IMR-90 (cell line): ENCODE results near the gene AGO3. TPM values are rescaled to one million over a fixed set of nuclear protein-coding genes. Genes with fewer than 3 reads are reported as not detected.

Source experiments
- ATAC-seq: fragments of 200-7000 bp; cut with Tn5 transposase; 2 replicates; pipeline ENCODE4 v1.9.1; 2020; ENCODE audit warnings: low read depth, mild to moderate bottlenecking, moderate library complexity
- BruUV-seq: library from RNA; stranded (reverse); fragments of 400-500 nt; replicated peaks from 2 replicates; lab custom pipeline; 2021; lab: Mats Ljungman, UMichigan
- CTCF ChIA-PET: fragments of 300-600 bp; formaldehyde crosslinking; extraction: SDS; loops from one replicate; lab custom pipeline; 2021; ENCODE audit warnings: antibody characterized with exemption; lab: Yijun Ruan, JAX
- POLR2A ChIA-PET: fragments of 300-600 bp; sonication (Branson Sonifier 250); formaldehyde crosslinking; loops from one replicate; lab custom pipeline; 2022; ENCODE audit warnings: antibody characterized with exemption; ENCODE audit not compliant: unreplicated experiment; lab: Charles Lee
- DNase-seq: peaks from one replicate; pipeline ENCODE4 v3.0.0; 2013
- H2AFZ ChIP-seq: replicated peaks from 2 replicates; pipeline ENCODE3; 2013; ENCODE audit warnings: low read length, mild to moderate bottlenecking; ENCODE audit not compliant: poor library complexity
- H2AK5ac ChIP-seq: 2 replicates; pipeline ENCODE4 v1.6.1; 2013; ENCODE audit warnings: low read depth, low read length, inconsistent platforms
- H2AK9ac ChIP-seq: replicated peaks from 2 replicates; pipeline ENCODE3; 2013; ENCODE audit warnings: mild to moderate bottlenecking, low read depth, low read length, moderate library complexity; ENCODE audit not compliant: poor library complexity
- H2BK120ac ChIP-seq: 2 replicates; pipeline ENCODE4 v1.6.1; 2013; ENCODE audit warnings: low read depth, low read length, inconsistent platforms
- H2BK15ac ChIP-seq: 3 replicates; pipeline ENCODE4 v1.6.1; 2013; ENCODE audit warnings: low read depth, low read length, inconsistent platforms
- H2BK20ac ChIP-seq: 2 replicates; pipeline ENCODE4 v1.6.1; 2013; ENCODE audit warnings: low read depth, mild to moderate bottlenecking, inconsistent platforms, low read length, moderate library complexity
- H2BK5ac ChIP-seq: 2 replicates; pipeline ENCODE4 v1.6.1; 2013; ENCODE audit warnings: mild to moderate bottlenecking, low read depth, low read length, inconsistent platforms; ENCODE audit not compliant: poor library complexity, severe bottlenecking
- H3K14ac ChIP-seq: replicated peaks from 2 replicates; pipeline ENCODE4 v1.6.1; 2013; ENCODE audit warnings: low read depth, low read length, inconsistent platforms
- H3K18ac ChIP-seq: 2 replicates; pipeline ENCODE4 v1.6.1; 2013; ENCODE audit warnings: low read depth, low read length, control low read depth
- H3K23ac ChIP-seq: 2 replicates; pipeline ENCODE4 v1.6.1; 2013; ENCODE audit warnings: low read depth, low read length, inconsistent platforms
- H3K27ac ChIP-seq: 2 replicates; pipeline ENCODE4 v1.5.1; 2013; ENCODE audit warnings: mild to moderate bottlenecking, control low read depth, low read length; ENCODE audit not compliant: insufficient read depth
- H3K27me3 ChIP-seq: 2 replicates; pipeline ENCODE4 v1.6.1; 2013; ENCODE audit warnings: low read length; ENCODE audit not compliant: control insufficient read depth, insufficient read depth
- H3K36me3 ChIP-seq: 2 replicates; pipeline ENCODE4 v1.6.1; 2013; ENCODE audit warnings: low read length, mixed read lengths; ENCODE audit not compliant: control insufficient read depth, insufficient read depth
- H3K4ac ChIP-seq: 2 replicates; pipeline ENCODE4 v1.6.1; 2013; ENCODE audit warnings: low read depth, low read length, inconsistent platforms
- H3K4me1 ChIP-seq: 2 replicates; pipeline ENCODE4 v1.6.1; 2013; ENCODE audit warnings: low read length, mixed read lengths; ENCODE audit not compliant: control insufficient read depth, insufficient read depth
- H3K4me2 ChIP-seq: 2 replicates; pipeline ENCODE4 v1.6.1; 2013; ENCODE audit warnings: low read depth, mild to moderate bottlenecking, control low read depth, low read length, moderate library complexity
- H3K4me3 ChIP-seq: 2 replicates; pipeline ENCODE4 v1.5.1; 2013; ENCODE audit warnings: low read depth, mild to moderate bottlenecking, control low read depth, low read length, moderate library complexity; ENCODE audit not compliant: insufficient read depth
- H3K56ac ChIP-seq: 2 replicates; pipeline ENCODE4 v1.6.1; 2013; ENCODE audit warnings: low read length, inconsistent platforms; ENCODE audit not compliant: insufficient read depth; ENCODE audit errors: extremely low read depth
- H3K79me1 ChIP-seq, 2 experiments: 2 replicates each; pipeline ENCODE4 v1.6.1; 2013; ENCODE audit warnings: low read length in 2 of 2, inconsistent platforms in 1 of 2, low read depth in 1 of 2
- H3K9ac ChIP-seq: 2 replicates; pipeline ENCODE4 v1.6.1; 2013; ENCODE audit warnings: low read depth, low read length, control low read depth
- H3K9me1 ChIP-seq: 2 replicates; pipeline ENCODE4 v1.6.1; 2013; ENCODE audit warnings: low read length, inconsistent platforms; ENCODE audit not compliant: insufficient read depth
- H3K9me3 ChIP-seq: 2 replicates; pipeline ENCODE4 v1.6.1; 2013; ENCODE audit warnings: low read length; ENCODE audit not compliant: control insufficient read depth, insufficient read depth
- H4K20me1 ChIP-seq: 2 replicates; pipeline ENCODE4 v1.6.1; 2013; ENCODE audit warnings: low read length, inconsistent platforms; ENCODE audit not compliant: insufficient read depth
- H4K5ac ChIP-seq: 2 replicates; pipeline ENCODE4 v1.6.1; 2013; ENCODE audit warnings: mild to moderate bottlenecking, low read depth, low read length, control low read depth
- H4K8ac ChIP-seq, 2 experiments: 2 replicates each; pipeline ENCODE4 v1.6.1; 2013; ENCODE audit warnings: low read depth in 2 of 2, low read length in 2 of 2, control low read depth in 1 of 2, inconsistent platforms in 1 of 2
- H4K91ac ChIP-seq: 2 replicates; pipeline ENCODE4 v1.6.1; 2013; ENCODE audit warnings: low read depth, low read length, inconsistent platforms; ENCODE audit not compliant: insufficient read depth
- CEBPB ChIP-seq: IDR thresholded peaks from 2 replicates; pipeline ENCODE4 v1.6.1; 2012; ENCODE audit warnings: low read depth, low read length, improper control_type of control experiment
- RFX5 ChIP-seq: IDR thresholded peaks from 2 replicates; pipeline ENCODE4 v1.8.0; 2012; ENCODE audit warnings: low read depth, mild to moderate bottlenecking, low read length, moderate library complexity
- WGBS, 2 experiments: methylation state at CpG; one replicate each; pipeline versions ENCODE4 v1.1.5 to v1.1.7; 2013; ENCODE audit warnings: missing lambda C conversion rate in 2 of 2; ENCODE audit not compliant: insufficient read length in 1 of 2; ENCODE audit errors: extremely low coverage in 2 of 2; 5-methylcytosine and 5-hydroxymethylcytosine counted together
- dilution Hi-C: fragments of 300-500 bp; cut with HindIII; formaldehyde crosslinking; loops from one replicate; pipeline ENCODE4 v1.14.3; 2018; ENCODE audit warnings: low sequenced_read_pairs; ENCODE audit not compliant: unreplicated experiment
- in situ Hi-C: fragments of 300-500 bp; cut with MboI; formaldehyde crosslinking; loops from 3 replicates; pipeline ENCODE4 v1.14.3; 2019; ENCODE audit warnings: low sequenced_read_pairs, inconsistent platforms, mixed read lengths
- intact Hi-C: fragments of 100-400 bp; cut with micrococcal nuclease; formaldehyde crosslinking; loops from 2 replicates; pipeline ENCODE4 v1.10.0; 2022
- polyA plus RNA-seq, 3 experiments: library from polyadenylated mRNA; depleted of rRNA; stranded (reverse); fragments of >200 nt; gene quantifications; 2 replicates each; pipeline ENCODE4 v1.2.3, GENCODE V29; 2012; ENCODE audit warnings: low replicate concordance in 1 of 3
- total RNA-seq: library from RNA; depleted of rRNA; stranded (reverse); fragments of >200 nt; gene quantifications from 2 replicates; pipeline ENCODE4 v1.2.3, GENCODE V29; 2012

The AGO3 gene
- total and polyA plus RNA-seq, 2 of the 4 experiments (the other 2 are of a cell fraction): 8.9 to 25.6 TPM

DNA sequence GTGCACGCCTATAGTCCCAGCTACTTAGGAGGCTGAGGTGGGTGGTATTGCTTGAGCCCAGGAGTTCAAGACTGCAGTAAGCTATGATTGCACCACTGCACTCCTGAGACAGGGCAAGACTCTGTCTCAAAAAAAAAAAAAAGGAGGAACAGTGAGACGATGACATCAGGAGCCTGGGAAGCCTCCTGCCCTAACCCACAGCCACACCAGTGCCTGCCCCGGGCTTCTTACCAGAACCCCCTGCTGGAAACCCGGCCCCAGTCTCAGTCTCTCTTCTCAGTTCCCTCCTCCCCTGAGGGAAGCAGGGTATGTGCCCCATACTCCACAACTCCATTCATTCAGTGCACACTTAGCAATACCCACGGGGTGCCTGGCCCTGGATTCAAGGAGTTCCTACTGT is 185.0 kb downstream of the AGO3 start:
- H3K9ac ChIP-seq: no peak overlapping the region
- H2BK20ac ChIP-seq: no peak overlapping the region
- no peak for ATAC-seq

More for the DNA sequence above, 185.0 kb downstream of the AGO3 start:
- Histone ChIP-seq H3K27ac (no peak overlapping the region), H2BK15ac (no peak overlapping the region), H4K91ac (no peak overlapping the region), H4K5ac (no peak overlapping the region), H3K36me3 (no peaks in the 10 kb centered on the region), H2BK5ac (no peak overlapping the region), H2AK5ac (no peak overlapping the region), H4K20me1 (no peaks in the 10 kb centered on the region; the same call in 1 of the 2 replicates), H2AFZ (peak overlapping the region; percentile 60), H3K14ac (no peak overlapping the region), H3K27me3 (no peaks in the 10 kb centered on the region), H3K23ac (no peak overlapping the region), H3K9me3 (no peaks in the 10 kb centered on the region), H4K8ac (peak overlapping the region; percentile 29 to 52; a peak in 2 of 4 replicates), H3K4ac (peak overlapping the region; percentile 26; the same call in 1 of the 2 replicates), H3K56ac (no peak overlapping the region), H3K4me2 (no peak overlapping the region), H2BK120ac (no peak overlapping the region), H3K18ac (no peak overlapping the region), H2AK9ac (no peak overlapping the region), H3K9me1 (peaks cover 7% of the 10 kb centered on the region; the same call in 1 of the 2 replicates), H3K4me3 (no peak overlapping the region), H3K4me1 (peaks cover 13% of the 10 kb centered on the region), H3K79me1 (no peaks in the 10 kb centered on the region)
- in situ Hi-C loops: loop anchor here (25.0 kb wide), 1 partner anchor 296 kb away; no protein-coding TSS in a partner anchor
- ChIA-PET CTCF (interaction anchor here (1.3 to 1.6 kb wide), 2 partner anchors 13 to 19 kb away, joined by 3 to 7 read pairs; no protein-coding TSS in a partner anchor), POLR2A (no interaction called here)
- TF ChIP-seq CEBPB: peak; percentile 42; the same call in 1 of the 2 replicates
- TF ChIP-seq RFX5: no peak
- intact Hi-C loops: no loop called here
- BruUV-seq: no TSS peak
- dilution Hi-C loops: no loop called here
- WGBS, 2 experiments: 60% methylated on average over 2 of the region's 5 CpGs; no CpG with 5 or more reads in 1 of the 2 experiments
- peak; percentile 28 for DNase-seq
